HG03064 (cell line): ENCODE results near the gene RFX7.
"Not testable (repeated sequence)": the region's sequence is repeated elsewhere in the genome, so short reads cannot be mapped to it uniquely, and the experiment has no call there.

Experiments used
- ATAC-seq: cut with Tn5 transposase; IDR thresholded peaks from one replicate; pipeline ENCODE4 v1.9.1; 2021; ENCODE audit warnings: low read depth; ENCODE audit not compliant: unreplicated experiment

The RFX7 gene

DNA sequence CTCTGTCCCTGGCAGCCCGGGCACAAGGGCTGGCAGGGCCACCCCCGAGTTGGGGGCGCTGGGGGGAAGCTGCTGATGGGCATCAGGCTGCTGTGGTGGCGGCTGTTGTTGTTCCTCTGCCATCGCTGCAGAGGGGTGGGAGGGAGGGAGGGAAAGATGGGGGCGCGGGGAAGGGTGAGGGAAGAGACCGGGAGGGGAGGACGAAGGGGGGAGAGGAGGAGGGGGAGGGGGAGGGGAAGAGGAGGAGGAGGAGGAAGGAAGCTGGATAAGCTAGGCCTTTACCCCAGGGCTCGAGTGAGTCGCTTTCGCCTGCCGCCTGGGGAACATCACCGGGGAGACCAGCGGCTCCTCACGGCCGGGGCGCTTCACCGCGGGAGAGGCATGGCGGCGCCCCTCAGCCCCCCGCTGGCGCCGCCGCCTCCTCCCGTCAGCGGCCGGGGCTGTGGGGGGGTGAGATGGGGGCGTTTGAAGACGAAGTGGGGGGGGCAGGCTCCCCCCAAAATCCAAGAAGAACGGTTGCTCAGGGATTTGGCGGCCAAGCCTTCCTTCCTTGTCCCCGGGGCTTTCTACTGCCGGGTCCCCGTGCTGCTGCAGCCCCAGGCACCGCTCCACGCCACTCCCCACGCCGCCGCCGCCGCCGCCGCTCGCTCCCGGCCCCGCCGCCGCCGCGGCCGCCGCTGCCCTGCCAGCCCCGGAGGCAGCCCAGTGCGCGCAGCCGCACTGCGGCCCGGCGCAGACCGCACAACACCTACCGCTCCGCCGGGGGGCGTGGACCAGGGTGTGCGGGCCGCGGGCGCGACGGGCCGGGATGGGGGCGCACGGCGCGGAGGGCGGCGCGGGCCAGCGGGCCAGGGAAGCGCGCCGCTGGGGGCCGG, at the start of gene RFX7:
RFX7 (minus strand) TSS at position 717 of the 875 bp plus-strand sequence; CDS start at position 123, 594 bp downstream.
- ATAC-seq = no peak

GRCh38 chr15:56292546-56293316, 49.1 kb upstream of the RFX7 start:
- ATAC-seq = no peak

DNA sequence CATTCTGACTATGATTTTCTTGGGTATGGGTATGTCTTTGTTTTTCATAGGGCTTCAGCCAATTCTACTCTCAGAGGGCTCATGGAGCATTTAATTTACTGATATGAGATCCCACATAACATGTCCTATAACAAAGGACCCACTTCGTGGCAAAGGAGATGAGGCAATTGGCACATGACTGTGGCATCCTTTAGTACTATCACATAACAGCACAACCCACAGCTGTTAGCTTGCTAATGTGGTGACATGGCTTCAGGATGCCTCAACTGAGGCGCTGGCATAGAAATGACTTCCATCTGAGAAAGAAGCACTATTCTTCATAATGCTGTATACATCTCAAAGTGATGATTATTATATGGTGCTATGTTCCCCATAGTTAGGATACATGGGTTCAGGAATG, 48.1 kb upstream of the RFX7 start:
- no peak for ATAC-seq

- ATAC-seq = no peak
These were observed 42.5 kb upstream of the RFX7 start for GRCh38 chr15:56286213-56286612.

DNA sequence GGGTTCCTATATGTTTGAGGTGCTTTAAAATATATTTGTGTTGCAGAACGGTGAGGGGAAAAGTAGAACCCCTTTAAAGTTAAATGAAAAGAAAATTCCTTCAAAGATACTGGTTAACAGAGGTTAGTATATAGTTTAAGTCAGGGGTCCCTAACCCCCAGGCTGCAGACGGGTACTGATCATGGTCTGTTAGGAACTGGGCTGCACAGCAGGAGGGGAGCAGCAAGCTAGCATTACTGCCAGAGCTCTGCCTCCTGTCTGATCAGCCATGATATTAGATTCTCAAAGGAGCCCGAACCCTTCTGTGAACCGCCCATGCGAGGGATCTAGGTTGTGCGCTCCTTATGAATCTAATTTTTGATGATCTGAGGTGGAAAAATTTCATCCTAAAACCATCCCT, 37.5 kb upstream of the RFX7 start:
- no peak for ATAC-seq

- no peak for ATAC-seq
These were observed 30.0 kb upstream of the RFX7 start for GRCh38 chr15:56273724-56274123.

DNA sequence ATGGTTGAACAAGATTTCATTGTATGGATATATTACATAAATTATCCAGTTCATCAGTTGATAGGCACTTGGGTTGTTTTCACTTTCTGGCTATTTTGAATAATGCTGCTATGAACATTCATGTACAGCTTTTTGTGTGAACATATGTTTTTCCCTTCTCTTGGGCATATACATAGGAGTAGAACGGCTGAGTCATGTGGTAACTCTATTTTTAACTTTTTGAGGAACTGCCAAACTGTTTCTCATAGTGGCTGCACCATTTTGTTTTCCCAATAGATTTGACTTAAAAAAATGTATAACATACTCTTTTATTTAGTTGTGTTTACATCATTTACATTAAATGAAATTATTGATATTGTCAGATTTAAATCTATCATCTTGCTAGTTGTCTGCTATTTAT, 28.8 kb upstream of the RFX7 start:
- no peak for ATAC-seq

- not testable (repeated sequence) for ATAC-seq
These were observed 22.8 kb upstream of the RFX7 start for GRCh38 chr15:56266465-56266864.

DNA sequence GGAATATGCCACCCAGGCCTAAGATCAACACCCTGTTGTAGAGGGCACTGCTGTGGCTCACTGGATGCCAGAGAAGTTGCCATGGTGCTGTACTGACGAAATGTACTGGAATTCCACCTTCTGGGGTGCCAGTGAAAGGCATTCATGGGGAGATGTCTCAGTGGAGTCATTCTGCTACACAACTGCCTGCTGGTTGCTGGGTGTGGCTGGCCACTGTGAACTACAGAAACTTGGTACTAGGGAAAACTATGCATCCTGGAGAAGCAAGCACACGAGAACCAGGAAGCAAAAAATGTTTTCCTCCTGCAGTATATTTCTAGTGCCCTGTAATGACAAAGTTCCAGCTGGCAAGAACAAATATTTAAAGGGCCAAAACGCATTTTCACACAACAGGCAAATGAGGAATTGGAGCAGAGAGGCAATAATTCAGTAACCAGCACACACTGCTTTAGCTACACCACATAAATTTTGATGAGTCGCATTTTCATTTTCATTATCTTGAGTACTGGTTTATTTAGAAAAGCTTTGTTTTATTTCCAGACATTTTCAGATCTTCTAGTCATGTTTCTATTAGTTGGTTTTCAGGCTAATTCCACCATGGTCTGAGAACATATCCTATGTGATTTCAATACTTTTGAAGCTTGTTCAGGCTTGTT, 18.3 kb upstream of the RFX7 start:
- ATAC-seq = no peak

DNA sequence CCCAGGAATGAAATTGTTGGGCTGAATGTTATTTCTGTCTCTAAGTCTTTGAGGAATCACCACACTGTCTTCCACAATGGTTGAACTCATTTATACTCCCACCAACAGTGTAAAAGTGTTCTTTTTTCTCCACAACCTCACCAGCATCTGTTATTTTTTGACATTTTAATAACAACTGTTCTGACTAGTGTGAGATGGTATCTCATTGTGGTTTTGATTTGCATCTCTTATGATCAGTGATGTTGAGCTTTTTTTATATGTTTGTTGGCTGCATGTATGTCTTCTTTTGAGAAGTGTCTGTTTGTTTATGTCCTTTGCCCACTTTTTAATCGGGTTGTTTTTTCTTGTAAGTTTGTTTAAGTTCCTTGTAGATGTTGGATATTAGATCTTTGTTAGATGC, 13.6 kb upstream of the RFX7 start:
- not testable (repeated sequence) for ATAC-seq

GRCh38 chr15:56254265-56254664, 10.6 kb upstream of the RFX7 start:
- no peak for ATAC-seq

DNA sequence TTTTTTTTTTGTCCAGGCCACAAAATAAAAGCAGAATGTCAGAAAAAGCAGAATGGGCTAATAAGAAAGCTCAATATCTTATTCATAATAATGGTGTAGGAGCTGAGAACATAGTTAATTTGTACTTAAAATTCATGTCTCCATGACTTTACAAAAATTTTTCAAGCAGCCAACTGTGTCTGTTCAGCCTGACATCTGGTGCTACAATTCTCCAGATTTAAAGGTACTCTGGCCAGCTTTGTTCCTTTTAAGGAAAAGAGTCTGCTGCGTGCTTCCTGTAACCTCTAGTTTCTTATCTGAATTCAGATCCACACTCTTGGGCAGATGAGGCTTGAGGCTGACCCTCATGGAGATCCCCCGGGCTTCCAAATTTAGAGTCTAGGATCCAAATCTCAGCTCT, 8.7 kb upstream of the RFX7 start:
- no peak for ATAC-seq

GRCh38 chr15:56251315-56252095, 7.8 kb upstream of the RFX7 start:
- no peak for ATAC-seq

DNA sequence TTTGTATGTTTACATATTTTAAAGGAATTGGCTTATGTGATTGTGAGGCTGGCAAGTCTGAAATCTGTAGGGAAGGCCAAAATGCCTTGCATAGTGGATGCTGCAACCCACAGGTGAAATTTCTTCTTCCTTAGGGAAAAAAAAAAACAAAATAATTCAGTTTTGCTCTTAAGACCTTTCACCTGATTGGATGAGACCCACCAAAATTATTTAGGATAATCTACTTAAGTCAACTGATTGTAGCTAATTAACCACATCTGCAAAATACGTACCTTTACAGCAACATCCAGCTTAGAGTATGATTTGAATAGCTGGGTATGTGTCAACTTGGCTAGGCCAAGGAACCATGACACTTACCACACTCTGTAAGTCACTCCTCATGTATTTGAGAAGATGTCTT, 6.9 kb upstream of the RFX7 start:
- no peak for ATAC-seq

DNA sequence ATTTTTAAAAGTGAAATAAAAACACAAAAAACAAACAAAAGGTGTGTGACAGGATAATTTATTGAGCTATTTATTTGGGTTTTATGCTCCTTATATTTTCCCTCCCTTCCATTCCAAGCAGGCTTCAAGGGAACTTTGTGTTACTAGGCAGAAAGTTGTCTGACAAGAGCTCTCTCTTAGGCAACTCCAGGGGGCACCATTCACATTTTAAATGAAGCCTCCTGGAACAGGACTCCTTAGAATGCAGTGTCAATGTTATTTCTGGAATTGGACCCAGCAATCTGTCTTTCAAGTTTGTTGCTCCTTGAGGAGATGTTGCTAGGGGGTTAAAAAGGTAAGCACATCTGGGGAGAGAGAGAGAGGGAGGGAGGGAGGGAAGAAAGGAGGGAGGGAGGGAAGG, 5.4 kb upstream of the RFX7 start:
- no peak for ATAC-seq

GRCh38 chr15:56248311-56248992, 4.8 kb upstream of the RFX7 start:
- ATAC-seq = no peak

DNA sequence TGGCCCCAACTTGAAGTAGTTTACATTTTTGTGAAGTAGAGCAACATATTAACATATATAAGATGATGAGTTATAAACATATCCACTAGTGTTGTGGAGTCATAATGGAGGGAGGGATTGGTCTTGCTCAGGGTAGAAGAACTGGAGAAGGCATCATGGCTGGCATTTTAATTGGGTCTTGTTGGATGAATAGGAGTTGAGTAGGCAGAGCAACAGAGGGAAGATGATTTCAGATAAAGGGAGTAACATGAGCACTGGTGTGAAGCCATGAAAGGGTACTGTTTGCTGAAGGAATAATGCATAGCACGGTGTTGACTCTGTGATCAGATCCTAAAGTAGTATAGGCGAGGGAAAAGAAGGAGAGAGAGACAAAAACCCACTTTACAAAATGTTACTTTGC, 3.6 kb upstream of the RFX7 start:
- no peak for ATAC-seq

GRCh38 chr15:56245871-56246814, 2.5 kb upstream of the RFX7 start:
- ATAC-seq = peak; percentile 56
